GM12878 (cell line): ENCODE data around the gene IGF2R. TPM values are rescaled to one million over a fixed set of nuclear protein-coding genes. Genes with fewer than 3 reads are reported as not detected.

ENCODE experiments used
- ATAC-seq: fragments of 200-7000 bp; cut with Tn5 transposase; 3 replicates; pipeline ENCODE4 v1.9.1; 2020; ENCODE audit warnings: mild to moderate bottlenecking, moderate library complexity
- BruUV-seq: library from RNA; stranded (reverse); fragments of 400-500 nt; replicated peaks from 2 replicates; lab custom pipeline; 2021; lab: Mats Ljungman, UMichigan
- CTCF ChIA-PET: fragments of 300-600 bp; sonication (Branson Sonifier 250); formaldehyde crosslinking; extraction: SDS; loops from one replicate; lab custom pipeline; 2021; ENCODE audit warnings: inconsistent platforms; lab: Yijun Ruan, JAX
- POLR2A ChIA-PET: fragments of 350-600 bp; formaldehyde crosslinking; extraction: SDS; loops from one replicate; lab custom pipeline; 2021; ENCODE audit warnings: inconsistent platforms; lab: Charles Lee
- RAD21 ChIA-PET: fragments of 300-600 bp; sonication (Branson Sonifier 250); formaldehyde crosslinking; loops from one replicate; lab custom pipeline; 2023; ENCODE audit warnings: antibody characterized with exemption; ENCODE audit not compliant: unreplicated experiment; lab: Charles Lee
- SMC1A ChIA-PET: fragments of 300-600 bp; sonication (Branson Sonifier 250); formaldehyde crosslinking; loops from one replicate; lab custom pipeline; 2023; ENCODE audit not compliant: unreplicated experiment, uncharacterized antibody; lab: Charles Lee
- DNase-seq: peaks from one replicate; pipeline ENCODE4 v3.0.0-alpha.2; 2011; ENCODE audit warnings: low read depth, low spot score
- FAIRE-seq: peaks from 3 replicates; lab custom pipeline; 2011; peaks lifted over from hg19 to GRCh38; lab: Jason Lieb, UNC
- H2AFZ ChIP-seq: 2 replicates; pipeline ENCODE4 v1.6.0; 2011; ENCODE audit warnings: low read depth, low read length, control low read depth; ENCODE audit not compliant: control insufficient read depth
- H3K27ac ChIP-seq: 2 replicates; pipeline ENCODE4 v1.5.1; 2011; ENCODE audit warnings: control low read depth; ENCODE audit not compliant: control insufficient read depth, insufficient read depth
- H3K27me3 ChIP-seq, 2 experiments: replicated peaks in 1 of 2; 2 replicates each; pipeline versions ENCODE4 v1.6.0 to v1.6.1; 2011; ENCODE audit warnings: low read length in 1 of 2; ENCODE audit not compliant: control insufficient read depth in 2 of 2, insufficient read depth in 2 of 2
- H3K36me3 ChIP-seq, 2 experiments: 2 replicates each; pipeline ENCODE4 v1.5.1; 2011; ENCODE audit warnings: low read length in 1 of 2; ENCODE audit not compliant: control insufficient read depth in 2 of 2, insufficient read depth in 2 of 2
- H3K4me1 ChIP-seq: 2 replicates; pipeline ENCODE4 v1.6.1; 2011; ENCODE audit warnings: mild to moderate bottlenecking, low read length, moderate library complexity, mixed read lengths; ENCODE audit not compliant: control insufficient read depth, insufficient read depth
- H3K4me2 ChIP-seq: 2 replicates; pipeline ENCODE4 v1.6.0; 2011; ENCODE audit warnings: control low read depth; ENCODE audit not compliant: control insufficient read depth, insufficient read depth
- H3K4me3 ChIP-seq: fragments of 200-600 bp; sonication (generic); 2 replicates; pipeline ENCODE4 v1.5.1; 2016
- H3K79me2 ChIP-seq: 2 replicates; pipeline ENCODE4 v1.6.0; 2011; ENCODE audit warnings: low read length; ENCODE audit not compliant: control insufficient read depth, insufficient read depth
- H3K9ac ChIP-seq: 2 replicates; pipeline ENCODE4 v1.8.0; 2011; ENCODE audit warnings: low read length, control low read depth, mixed read lengths; ENCODE audit not compliant: control insufficient read depth, insufficient read depth
- H3K9me3 ChIP-seq: replicated peaks from 3 replicates; pipeline ENCODE4 v1.5.1; 2011; ENCODE audit warnings: mild to moderate bottlenecking, low read length; ENCODE audit not compliant: control insufficient read depth, insufficient read depth
- H4K20me1 ChIP-seq: 2 replicates; pipeline ENCODE4 v1.6.0; 2011; ENCODE audit not compliant: control insufficient read depth, insufficient read depth
- BHLHE40 ChIP-seq, 2 experiments: fragments of 450-650 bp in 1 of 2; IDR thresholded peaks; 2 replicates each; pipeline ENCODE4 v1.6.1; 2011 to 2017; ENCODE audit warnings: low read depth in 2 of 2, borderline replicate concordance in 1 of 2, improper control_type of control experiment in 1 of 2, low read length in 1 of 2, mild to moderate bottlenecking in 1 of 2
- IKZF2 ChIP-seq, 2 experiments: fragments of 450-650 bp; IDR thresholded peaks; 2 replicates each; pipeline ENCODE4 v1.6.1; 2017; ENCODE audit warnings: mild to moderate bottlenecking in 2 of 2, moderate library complexity in 2 of 2
- KDM1A ChIP-seq: fragments of 200-600 bp; sonication (generic); IDR thresholded peaks from 2 replicates; pipeline ENCODE4 v1.6.1; 2016; ENCODE audit warnings: borderline replicate concordance
- LARP7 ChIP-seq: fragments of 450-650 bp; IDR thresholded peaks from 2 replicates; pipeline ENCODE4 v1.6.1; 2017; ENCODE audit warnings: mild to moderate bottlenecking
- MTA2 ChIP-seq: fragments of 450-650 bp; IDR thresholded peaks from 2 replicates; pipeline ENCODE4 v1.6.1; 2016; ENCODE audit warnings: low read depth, mild to moderate bottlenecking, moderate library complexity
- SP1 ChIP-seq: IDR thresholded peaks from one replicate; pipeline ENCODE4 v1.6.1; 2011; ENCODE audit warnings: low read depth, low read length
- USF1 ChIP-seq: IDR thresholded peaks from 2 replicates; pipeline ENCODE4 v1.6.1; 2011; ENCODE audit warnings: borderline replicate concordance, low read depth, mild to moderate bottlenecking, moderate library complexity, mixed read lengths, low read length; ENCODE audit not compliant: insufficient read depth; ENCODE audit errors: extremely low read length
- YBX1 ChIP-seq: fragments of 450-650 bp; IDR thresholded peaks from 2 replicates; pipeline ENCODE4 v1.6.1; 2016; ENCODE audit warnings: antibody characterized with exemption
- WGBS: methylation state at CpG from one replicate; pipeline ENCODE4 v1.1.6; 2016; ENCODE audit warnings: low lambda C conversion rate; ENCODE audit not compliant: insufficient replicate concordance, insufficient coverage; ENCODE audit errors: missing lambda C conversion rate; 5-methylcytosine and 5-hydroxymethylcytosine counted together
- in situ Hi-C: fragments of 300-500 bp; cut with MboI; formaldehyde crosslinking; loops from 9 replicates; pipeline ENCODE4 v1.14.3; 2018; ENCODE audit warnings: mixed read lengths
- intact Hi-C: fragments of 100-400 bp; cut with micrococcal nuclease; formaldehyde crosslinking; loops from one replicate; pipeline ENCODE4 v1.14.2; 2022; ENCODE audit not compliant: unreplicated experiment
- polyA plus RNA-seq, 11 experiments: library from polyadenylated mRNA; depleted of rRNA in 4 of 11; unstranded in 6 of 11; stranded (reverse) in 5 of 11; fragments of >200 nt; fragmentation: Nextera tagmentation in 4 of 11; fragmentation: Illumina TruSeq in 1 of 11; extraction: Ambion mirVana in 4 of 11; extraction: Trizol in 1 of 11; gene quantifications; 1 replicate in 1 of 11; 2 replicates in 10 of 11; pipeline versions ENCODE4 v1.2.1 to v1.2.3, GENCODE V29; 2011 to 2016; ENCODE audit warnings: inconsistent platforms in 2 of 11, missing spikeins in 2 of 11, low read depth in 1 of 11
- total RNA-seq, 4 experiments: library from RNA; depleted of rRNA in 3 of 4; stranded (reverse); fragments of >200 nt in 3 of 4; fragmentation: Illumina TruSeq in 1 of 4; extraction: Trizol in 1 of 4; gene quantifications; 2 replicates each; pipeline versions ENCODE4 v1.2.1 to v1.2.3, GENCODE V29; 2013 to 2021
- TF ChIP-seq, protein P1 (sequence below): IDR thresholded peaks from 2 replicates; pipeline ENCODE4 v1.6.1; 2012; ENCODE audit warnings: low read depth, low read length, improper control_type of control experiment
- TF ChIP-seq, protein P2 (sequence below): fragments of 450-650 bp; IDR thresholded peaks from 2 replicates; pipeline ENCODE4 v1.6.1; 2017; ENCODE audit warnings: mild to moderate bottlenecking, low read depth, inconsistent platforms; ENCODE audit not compliant: poor library complexity, severe bottlenecking
- TF ChIP-seq, protein P3 (sequence below): fragments of 450-650 bp; IDR thresholded peaks from 2 replicates; pipeline ENCODE4 v1.6.1; 2017; ENCODE audit warnings: mild to moderate bottlenecking, moderate library complexity
- TF ChIP-seq, protein P4 (sequence below): fragments of 450-650 bp; IDR thresholded peaks from 2 replicates; pipeline ENCODE4 v1.6.1; 2017; ENCODE audit warnings: mild to moderate bottlenecking

The IGF2R gene
- total and polyA plus RNA-seq, 10 of the 15 experiments (the other 5 are each of a cell fraction or from before 2014, with no cell fraction given): 1.00 to 40.1 (median 16.8) TPM

- Histone ChIP-seq H2AFZ (no peak overlapping the region), H3K4me2 (no peak overlapping the region), H3K36me3 (no peaks in the 10 kb centered on the region), H3K27ac (no peak overlapping the region), H3K4me1 (no peaks in the 10 kb centered on the region), H3K4me3 (no peak overlapping the region), H3K27me3 (no peaks in the 10 kb centered on the region; a peak in 1 of 4 replicates), H3K9me3 (no peaks in the 10 kb centered on the region), H3K79me2 (no peaks in the 10 kb centered on the region), H3K9ac (no peak overlapping the region), H4K20me1 (no peaks in the 10 kb centered on the region)
- ChIA-PET POLR2A (no interaction called here), SMC1A (interaction anchor here (1.0 to 1.3 kb wide), 2 partner anchors 313 to 339 kb away, joined by 4 to 5 read pairs; no protein-coding TSS in a partner anchor), RAD21 (interaction anchor here (0.6 to 1.6 kb wide), 2 partner anchors 279 to 313 kb away, joined by 3 to 5 read pairs; no protein-coding TSS in a partner anchor), CTCF (interaction anchor here (1.5 to 2.4 kb wide), 3 partner anchors 313 to 391 kb away, joined by 5 to 13 read pairs (median 6); no protein-coding TSS in a partner anchor)
- TF ChIP-seq KDM1A (no peak), BHLHE40 (IDR thresholded peaks at IDR 0.05; ENCODE audit: borderline replicate concordance in 1 of 2, low read depth in 2 of 2, low read length in 1 of 2) (no peak), SP1 (no peak), YBX1 (no peak), USF1 (no peak), LARP7 (no peak), IKZF2 (IDR thresholded peaks at IDR 0.05) (no peak), MTA2 (no peak)
- TF ChIP-seq, protein P1, sequence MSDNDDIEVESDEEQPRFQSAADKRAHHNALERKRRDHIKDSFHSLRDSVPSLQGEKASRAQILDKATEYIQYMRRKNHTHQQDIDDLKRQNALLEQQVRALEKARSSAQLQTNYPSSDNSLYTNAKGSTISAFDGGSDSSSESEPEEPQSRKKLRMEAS: no peak
- TF ChIP-seq, protein P2, sequence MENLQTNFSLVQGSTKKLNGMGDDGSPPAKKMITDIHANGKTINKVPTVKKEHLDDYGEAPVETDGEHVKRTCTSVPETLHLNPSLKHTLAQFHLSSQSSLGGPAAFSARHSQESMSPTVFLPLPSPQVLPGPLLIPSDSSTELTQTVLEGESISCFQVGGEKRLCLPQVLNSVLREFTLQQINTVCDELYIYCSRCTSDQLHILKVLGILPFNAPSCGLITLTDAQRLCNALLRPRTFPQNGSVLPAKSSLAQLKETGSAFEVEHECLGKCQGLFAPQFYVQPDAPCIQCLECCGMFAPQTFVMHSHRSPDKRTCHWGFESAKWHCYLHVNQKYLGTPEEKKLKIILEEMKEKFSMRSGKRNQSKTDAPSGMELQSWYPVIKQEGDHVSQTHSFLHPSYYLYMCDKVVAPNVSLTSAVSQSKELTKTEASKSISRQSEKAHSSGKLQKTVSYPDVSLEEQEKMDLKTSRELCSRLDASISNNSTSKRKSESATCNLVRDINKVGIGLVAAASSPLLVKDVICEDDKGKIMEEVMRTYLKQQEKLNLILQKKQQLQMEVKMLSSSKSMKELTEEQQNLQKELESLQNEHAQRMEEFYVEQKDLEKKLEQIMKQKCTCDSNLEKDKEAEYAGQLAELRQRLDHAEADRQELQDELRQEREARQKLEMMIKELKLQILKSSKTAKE: no peak
- TF ChIP-seq, protein P3, sequence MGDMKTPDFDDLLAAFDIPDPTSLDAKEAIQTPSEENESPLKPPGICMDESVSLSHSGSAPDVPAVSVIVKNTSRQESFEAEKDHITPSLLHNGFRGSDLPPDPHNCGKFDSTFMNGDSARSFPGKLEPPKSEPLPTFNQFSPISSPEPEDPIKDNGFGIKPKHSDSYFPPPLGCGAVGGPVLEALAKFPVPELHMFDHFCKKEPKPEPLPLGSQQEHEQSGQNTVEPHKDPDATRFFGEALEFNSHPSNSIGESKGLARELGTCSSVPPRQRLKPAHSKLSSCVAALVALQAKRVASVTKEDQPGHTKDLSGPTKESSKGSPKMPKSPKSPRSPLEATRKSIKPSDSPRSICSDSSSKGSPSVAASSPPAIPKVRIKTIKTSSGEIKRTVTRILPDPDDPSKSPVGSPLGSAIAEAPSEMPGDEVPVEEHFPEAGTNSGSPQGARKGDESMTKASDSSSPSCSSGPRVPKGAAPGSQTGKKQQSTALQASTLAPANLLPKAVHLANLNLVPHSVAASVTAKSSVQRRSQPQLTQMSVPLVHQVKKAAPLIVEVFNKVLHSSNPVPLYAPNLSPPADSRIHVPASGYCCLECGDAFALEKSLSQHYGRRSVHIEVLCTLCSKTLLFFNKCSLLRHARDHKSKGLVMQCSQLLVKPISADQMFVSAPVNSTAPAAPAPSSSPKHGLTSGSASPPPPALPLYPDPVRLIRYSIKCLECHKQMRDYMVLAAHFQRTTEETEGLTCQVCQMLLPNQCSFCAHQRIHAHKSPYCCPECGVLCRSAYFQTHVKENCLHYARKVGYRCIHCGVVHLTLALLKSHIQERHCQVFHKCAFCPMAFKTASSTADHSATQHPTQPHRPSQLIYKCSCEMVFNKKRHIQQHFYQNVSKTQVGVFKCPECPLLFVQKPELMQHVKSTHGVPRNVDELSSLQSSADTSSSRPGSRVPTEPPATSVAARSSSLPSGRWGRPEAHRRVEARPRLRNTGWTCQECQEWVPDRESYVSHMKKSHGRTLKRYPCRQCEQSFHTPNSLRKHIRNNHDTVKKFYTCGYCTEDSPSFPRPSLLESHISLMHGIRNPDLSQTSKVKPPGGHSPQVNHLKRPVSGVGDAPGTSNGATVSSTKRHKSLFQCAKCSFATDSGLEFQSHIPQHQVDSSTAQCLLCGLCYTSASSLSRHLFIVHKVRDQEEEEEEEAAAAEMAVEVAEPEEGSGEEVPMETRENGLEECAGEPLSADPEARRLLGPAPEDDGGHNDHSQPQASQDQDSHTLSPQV: no peak
- TF ChIP-seq, protein P4, sequence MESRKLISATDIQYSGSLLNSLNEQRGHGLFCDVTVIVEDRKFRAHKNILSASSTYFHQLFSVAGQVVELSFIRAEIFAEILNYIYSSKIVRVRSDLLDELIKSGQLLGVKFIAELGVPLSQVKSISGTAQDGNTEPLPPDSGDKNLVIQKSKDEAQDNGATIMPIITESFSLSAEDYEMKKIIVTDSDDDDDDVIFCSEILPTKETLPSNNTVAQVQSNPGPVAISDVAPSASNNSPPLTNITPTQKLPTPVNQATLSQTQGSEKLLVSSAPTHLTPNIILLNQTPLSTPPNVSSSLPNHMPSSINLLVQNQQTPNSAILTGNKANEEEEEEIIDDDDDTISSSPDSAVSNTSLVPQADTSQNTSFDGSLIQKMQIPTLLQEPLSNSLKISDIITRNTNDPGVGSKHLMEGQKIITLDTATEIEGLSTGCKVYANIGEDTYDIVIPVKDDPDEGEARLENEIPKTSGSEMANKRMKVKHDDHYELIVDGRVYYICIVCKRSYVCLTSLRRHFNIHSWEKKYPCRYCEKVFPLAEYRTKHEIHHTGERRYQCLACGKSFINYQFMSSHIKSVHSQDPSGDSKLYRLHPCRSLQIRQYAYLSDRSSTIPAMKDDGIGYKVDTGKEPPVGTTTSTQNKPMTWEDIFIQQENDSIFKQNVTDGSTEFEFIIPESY: no peak
- no peak for FAIRE-seq
- no peak for ATAC-seq
- WGBS: 7% methylated on average over 8 of the region's 8 CpGs
- DNase-seq: no peak
- in situ Hi-C loops (loop anchor here (5.0 kb wide), 1 partner anchor 315 kb away; no protein-coding TSS in a partner anchor), intact Hi-C loops (no loop called here)
- BruUV-seq: no TSS peak
These were observed 173.3 kb downstream of the IGF2R start for GRCh38 chr6:160142115-160142715.
